DMS114 treated with DMSO at 0.1 percent for 48 hours (cell line): ENCODE measurements around the gene ADAP2.
A peak's percentile ranks its signal among the peaks of the same experiment; 100 is the strongest.
"Not testable (repeated sequence)": the region's sequence is repeated elsewhere in the genome, so short reads cannot be mapped to it uniquely, and the experiment has no call there.

Source experiments
- DNase-seq: peaks from one replicate; lab custom pipeline; 2025; ENCODE audit not compliant: unreplicated experiment; lab: John Stamatoyannopoulos, UW

The ADAP2 gene

GRCh38 chr17:30921544-30922196, at the start of gene ADAP2:
Gene ADAP2 (plus strand): TSS chr17:30921945. CDS start chr17:30922015, 70 bp downstream.
- no peak for DNase-seq

GRCh38 chr17:30886187-30886586, 35.6 kb upstream of the ADAP2 start:
- DNase-seq: no peak

GRCh38 chr17:30894236-30894635, 27.5 kb upstream of the ADAP2 start:
- peak; percentile 61 for DNase-seq

- no peak for DNase-seq
These were observed 24.4 kb upstream of the ADAP2 start for GRCh38 chr17:30897311-30897710.

- DNase-seq: no peak
These were observed 16.0 kb upstream of the ADAP2 start for GRCh38 chr17:30905742-30906100.

GRCh38 chr17:30906101-30906911, 15.4 kb upstream of the ADAP2 start, which contains the start of gene TEFM:
Gene TEFM (minus strand): TSS chr17:30906238. CDS start chr17:30906198, 40 bp downstream.
- DNase-seq: peak; percentile 78

GRCh38 chr17:30908717-30909420, 12.9 kb upstream of the ADAP2 start:
- no peak for DNase-seq

GRCh38 chr17:30910151-30910550, 11.6 kb upstream of the ADAP2 start:
- not testable (repeated sequence) for DNase-seq

GRCh38 chr17:30913955-30914354, 7.8 kb upstream of the ADAP2 start:
- no peak for DNase-seq

GRCh38 chr17:30915833-30916611, 5.7 kb upstream of the ADAP2 start:
- no peak for DNase-seq

- no peak for DNase-seq
These were observed 4.7 kb upstream of the ADAP2 start for GRCh38 chr17:30917050-30917449.

- no peak for DNase-seq
These were observed 1.5 kb upstream of the ADAP2 start for GRCh38 chr17:30920282-30920681.

GRCh38 chr17:30920683-30921543, 832 bp upstream of the ADAP2 start:
- DNase-seq: no peak

- DNase-seq: no peak
These were observed 688 bp downstream of the ADAP2 start for GRCh38 chr17:30922235-30923030.

- no peak for DNase-seq
These were observed 2.6 kb downstream of the ADAP2 start for GRCh38 chr17:30924341-30924740.

GRCh38 chr17:30926516-30926915, 4.8 kb downstream of the ADAP2 start:
- no peak for DNase-seq

GRCh38 chr17:30927756-30928155, 6.0 kb downstream of the ADAP2 start:
- no peak for DNase-seq

- DNase-seq: no peak
These were observed 6.8 kb downstream of the ADAP2 start for GRCh38 chr17:30928584-30928983.

- no peak for DNase-seq
These were observed 7.4 kb downstream of the ADAP2 start for GRCh38 chr17:30929081-30929633.
